Astrocyte (in vitro differentiated cells and primary cell): Measurements from ENCODE around the gene POLE3. TPM values are rescaled to one million over a fixed set of nuclear protein-coding genes. Genes with fewer than 3 reads are reported as not detected.
"Not testable (repeated sequence)": the region's sequence is repeated elsewhere in the genome, so short reads cannot be mapped to it uniquely, and the experiment has no call there.

Source experiments
- DNase-seq: peaks from one replicate; pipeline ENCODE4 v3.0.0-alpha.2; 2010; ENCODE audit warnings: low read depth
- FAIRE-seq: peaks from 2 replicates; lab custom pipeline; 2011; peaks lifted over from hg19 to GRCh38; lab: Jason Lieb, UNC
- H2AFZ ChIP-seq: 2 replicates; pipeline ENCODE4 v1.6.0; 2012; ENCODE audit warnings: low read depth, low read length, inconsistent platforms
- H3K27ac ChIP-seq: 2 replicates; pipeline ENCODE4 v1.5.1; 2011; ENCODE audit warnings: low read depth, low read length, inconsistent platforms
- H3K27me3 ChIP-seq: 2 replicates; pipeline ENCODE4 v1.6.0; 2011; ENCODE audit warnings: low read length, inconsistent platforms; ENCODE audit not compliant: insufficient read depth
- H3K36me3 ChIP-seq: 2 replicates; pipeline ENCODE4 v1.5.1; 2011; ENCODE audit warnings: low read length, inconsistent platforms; ENCODE audit not compliant: insufficient read depth
- H3K4me1 ChIP-seq: 2 replicates; pipeline ENCODE4 v1.5.1; 2011; ENCODE audit warnings: low read length, inconsistent platforms; ENCODE audit not compliant: insufficient read depth
- H3K4me2 ChIP-seq: 2 replicates; pipeline ENCODE4 v1.6.0; 2012; ENCODE audit warnings: low read length, inconsistent platforms
- H3K4me3 ChIP-seq: 2 replicates; pipeline ENCODE4 v1.5.1; 2011; ENCODE audit warnings: low read depth, mild to moderate bottlenecking, low read length, inconsistent platforms; ENCODE audit not compliant: insufficient read depth
- H3K79me2 ChIP-seq: 2 replicates; pipeline ENCODE4 v1.6.0; 2012; ENCODE audit warnings: mild to moderate bottlenecking, low read length, inconsistent platforms; ENCODE audit not compliant: insufficient read depth
- H3K9ac ChIP-seq: 2 replicates; pipeline ENCODE4 v1.6.0; 2012; ENCODE audit warnings: mild to moderate bottlenecking, low read length, inconsistent platforms
- H3K9me3 ChIP-seq: 2 replicates; pipeline ENCODE4 v1.5.1; 2012; ENCODE audit warnings: low read depth, mild to moderate bottlenecking, low read length, inconsistent platforms; ENCODE audit not compliant: insufficient read depth
- H4K20me1 ChIP-seq: 2 replicates; pipeline ENCODE4 v1.6.0; 2012; ENCODE audit warnings: low read length, inconsistent platforms; ENCODE audit not compliant: insufficient read depth
- H3K27ac Mint-ChIP-seq: one replicate; pipeline ENCODE4 v1.8.0; 2021; ENCODE audit warnings: mild to moderate bottlenecking, mixed read lengths; ENCODE audit not compliant: unreplicated experiment
- H3K27me3 Mint-ChIP-seq: one replicate; pipeline ENCODE4 v1.8.0; 2021; ENCODE audit warnings: low read depth, mixed read lengths; ENCODE audit not compliant: unreplicated experiment
- H3K36me3 Mint-ChIP-seq: one replicate; pipeline ENCODE4 v1.8.0; 2021; ENCODE audit warnings: low read depth, mixed read lengths; ENCODE audit not compliant: unreplicated experiment
- H3K4me1 Mint-ChIP-seq: one replicate; pipeline ENCODE4 v1.8.0; 2021; ENCODE audit warnings: low read depth, mixed read lengths; ENCODE audit not compliant: unreplicated experiment
- H3K4me3 Mint-ChIP-seq: one replicate; pipeline ENCODE4 v1.8.0; 2021; ENCODE audit warnings: mild to moderate bottlenecking, moderate library complexity, mixed read lengths; ENCODE audit not compliant: unreplicated experiment
- H3K9me3 Mint-ChIP-seq: one replicate; pipeline ENCODE4 v1.8.0; 2021; ENCODE audit warnings: mild to moderate bottlenecking, mixed read lengths; ENCODE audit not compliant: unreplicated experiment
- CTCF ChIP-seq: IDR thresholded peaks from 2 replicates; pipeline ENCODE4 v1.5.1; 2011; ENCODE audit warnings: low read depth, mild to moderate bottlenecking, inconsistent platforms, low read length, moderate library complexity; ENCODE audit not compliant: insufficient read depth
- EZH2 ChIP-seq: IDR thresholded peaks from 2 replicates; pipeline ENCODE4 v1.6.1; 2012; ENCODE audit warnings: mild to moderate bottlenecking, low read length, inconsistent platforms; ENCODE audit not compliant: insufficient read depth
- total RNA-seq: library from RNA; stranded (reverse); gene quantifications from 2 replicates; pipeline ENCODE4 v1.2.1, GENCODE V29; 2021

The POLE3 gene
- total RNA-seq, 1 donor from 2014 or later: 36.6 TPM

GRCh38 chr9:113380869-113381378 is 29.6 kb downstream of the POLE3 start:
- no peak overlapping the region for H2AFZ ChIP-seq
- no peaks in the 10 kb centered on the region for H4K20me1 ChIP-seq
- FAIRE-seq (no peak), DNase-seq (no peak)
- Mint-ChIP-seq H3K4me3 (no peak overlapping the region), H3K36me3 (no peaks in the 10 kb centered on the region), H3K9me3 (no peaks in the 10 kb centered on the region), H3K4me1 (peaks cover 3% of the 10 kb centered on the region), H3K27ac (no peak overlapping the region), H3K27me3 (no peaks in the 10 kb centered on the region)
- no peaks in the 10 kb centered on the region for H3K9me3 ChIP-seq
- TF ChIP-seq CTCF (no peak), EZH2 (no peak)
- H3K4me3 ChIP-seq: no peak overlapping the region
- H3K27ac ChIP-seq: no peak overlapping the region
- H3K79me2 ChIP-seq: no peaks in the 10 kb centered on the region
- H3K4me2 ChIP-seq: no peak overlapping the region
- no peaks in the 10 kb centered on the region for H3K27me3 ChIP-seq
- no peaks in the 10 kb centered on the region for H3K4me1 ChIP-seq
- H3K36me3 ChIP-seq: no peaks in the 10 kb centered on the region
- no peak overlapping the region for H3K9ac ChIP-seq

- H3K27ac ChIP-seq, H3K36me3 Mint-ChIP-seq, H3K4me3 ChIP-seq, H3K9me3 Mint-ChIP-seq, H2AFZ ChIP-seq, H4K20me1 ChIP-seq, H3K4me1 ChIP-seq, H3K27me3 Mint-ChIP-seq, H3K27me3 ChIP-seq, H3K9me3 ChIP-seq, DNase-seq, H3K79me2 ChIP-seq, H3K4me3 Mint-ChIP-seq, H3K36me3 ChIP-seq, H3K9ac ChIP-seq, FAIRE-seq, H3K27ac Mint-ChIP-seq, H3K4me2 ChIP-seq, H3K4me1 Mint-ChIP-seq: not testable (repeated sequence)
Measured at GRCh38 chr9:113379829-113380210, 30.7 kb downstream of the POLE3 start.

GRCh38 chr9:113379094-113379828 is 31.2 kb downstream of the POLE3 start:
- not testable (repeated sequence) for H3K27me3 ChIP-seq, H3K9me3 ChIP-seq, H3K9ac ChIP-seq, H3K9me3 Mint-ChIP-seq, H3K4me1 Mint-ChIP-seq, H3K27me3 Mint-ChIP-seq, H3K27ac Mint-ChIP-seq, H3K4me2 ChIP-seq, FAIRE-seq, H2AFZ ChIP-seq, H3K79me2 ChIP-seq, H3K36me3 Mint-ChIP-seq, H3K4me1 ChIP-seq, H3K4me3 Mint-ChIP-seq, H3K27ac ChIP-seq, H4K20me1 ChIP-seq, DNase-seq, H3K4me3 ChIP-seq, H3K36me3 ChIP-seq
